Keratinocyte (primary cell): ENCODE results near the gene PBX4. TPM values are rescaled to one million over a fixed set of nuclear protein-coding genes. Genes with fewer than 3 reads are reported as not detected.

ENCODE experiments used
- DNase-seq: peaks from one replicate; pipeline ENCODE4 v3.0.0-alpha.2; 2011; ENCODE audit warnings: low read depth, missing footprints, low spot score
- FAIRE-seq: peaks from 2 replicates; lab custom pipeline; 2011; peaks lifted over from hg19 to GRCh38; lab: Jason Lieb, UNC
- H2AFZ ChIP-seq: 2 replicates; pipeline ENCODE4 v1.6.0; 2012; ENCODE audit warnings: low read length, control low read depth, inconsistent platforms; ENCODE audit not compliant: control insufficient read depth
- H3K27ac ChIP-seq: 2 replicates; pipeline ENCODE4 v1.5.1; 2011; ENCODE audit warnings: low read length; ENCODE audit not compliant: control insufficient read depth, insufficient read depth
- H3K27me3 ChIP-seq: 3 replicates; pipeline ENCODE4 v1.6.0; 2011; ENCODE audit warnings: low read length; ENCODE audit not compliant: control insufficient read depth, insufficient read depth; ENCODE audit errors: extremely low read depth
- H3K36me3 ChIP-seq, 2 experiments: 2 replicates in 1 of 2; 3 replicates in 1 of 2; pipeline ENCODE4 v1.5.1; 2011; ENCODE audit warnings: low read length in 2 of 2, mild to moderate bottlenecking in 1 of 2; ENCODE audit not compliant: control insufficient read depth in 2 of 2, insufficient read depth in 2 of 2; ENCODE audit errors: extremely low read depth in 1 of 2
- H3K4me1 ChIP-seq: 3 replicates; pipeline ENCODE4 v1.5.1; 2011; ENCODE audit warnings: low read length; ENCODE audit not compliant: control insufficient read depth, insufficient read depth; ENCODE audit errors: extremely low read depth
- H3K4me2 ChIP-seq: 3 replicates; pipeline ENCODE4 v1.6.0; 2011; ENCODE audit warnings: low read depth, low read length; ENCODE audit not compliant: control insufficient read depth, insufficient read depth; ENCODE audit errors: extremely low read depth
- H3K4me3 ChIP-seq, 3 experiments: fragments of 200-600 bp in 1 of 3; sonication (generic) in 1 of 3; 2 replicates in 2 of 3; 3 replicates in 1 of 3; pipeline ENCODE4 v1.5.1; 2011 to 2016; ENCODE audit warnings: low read length in 3 of 3, mild to moderate bottlenecking in 3 of 3, control low read depth in 2 of 3, inconsistent platforms in 1 of 3, low read depth in 1 of 3, mixed read lengths in 1 of 3, mixed run types in 1 of 3, moderate library complexity in 1 of 3; ENCODE audit not compliant: control insufficient read depth in 2 of 3, insufficient read depth in 2 of 3; ENCODE audit errors: extremely low read depth in 1 of 3
- H3K79me2 ChIP-seq: 2 replicates; pipeline ENCODE4 v1.6.0; 2012; ENCODE audit warnings: low read length; ENCODE audit not compliant: control insufficient read depth, insufficient read depth
- H3K9ac ChIP-seq: 3 replicates; pipeline ENCODE4 v1.6.0; 2011; ENCODE audit warnings: low read length; ENCODE audit not compliant: control insufficient read depth, insufficient read depth; ENCODE audit errors: extremely low read depth
- H3K9me1 ChIP-seq: 3 replicates; pipeline ENCODE4 v1.6.0; 2011; ENCODE audit warnings: low read length; ENCODE audit not compliant: control insufficient read depth, insufficient read depth; ENCODE audit errors: extremely low read depth
- H3K9me3 ChIP-seq: 2 replicates; pipeline ENCODE4 v1.5.1; 2012; ENCODE audit warnings: low read depth, low read length; ENCODE audit not compliant: control insufficient read depth
- H4K20me1 ChIP-seq: 3 replicates; pipeline ENCODE4 v1.6.0; 2011; ENCODE audit warnings: low read length; ENCODE audit not compliant: control insufficient read depth, insufficient read depth; ENCODE audit errors: extremely low read depth
- CTCF ChIP-seq, 3 experiments: IDR thresholded peaks in 1 of 3; conservative IDR thresholded peaks in 1 of 3; optimal IDR thresholded peaks in 1 of 3; 2 replicates in 2 of 3; 3 replicates in 1 of 3; pipeline versions ENCODE3 to v1.5.1; 2011; ENCODE audit warnings: low read length in 3 of 3, mild to moderate bottlenecking in 3 of 3, moderate library complexity in 2 of 3, control low read depth in 1 of 3, inconsistent platforms in 1 of 3; ENCODE audit not compliant: insufficient read depth in 2 of 3; ENCODE audit errors: extremely low read depth in 1 of 3
- EZH2 ChIP-seq: IDR thresholded peaks from one replicate; pipeline ENCODE4 v1.6.1; 2012; ENCODE audit warnings: inconsistent platforms, mild to moderate bottlenecking, low read length, moderate library complexity
- dilution Hi-C: fragments of 300-500 bp; cut with MboI; formaldehyde crosslinking; loops from one replicate; pipeline ENCODE4 v1.7.0; 2020; ENCODE audit warnings: low sequenced_read_pairs; ENCODE audit not compliant: extremely low pct_ligation_motif_present
- polyA plus RNA-seq, 5 experiments: library from polyadenylated mRNA; depleted of rRNA in 3 of 5; stranded (reverse) in 3 of 5; stranded (forward) in 1 of 5; unstranded in 1 of 5; fragments of >200 nt; gene quantifications; 1 replicate in 1 of 5; 2 replicates in 3 of 5; 3 replicates in 1 of 5; pipeline versions ENCODE4 v1.2.1 to v1.2.3, GENCODE V29; 2011 to 2012; ENCODE audit warnings: missing spikeins in 2 of 5, low read depth in 1 of 5, low replicate concordance in 1 of 5

Gene PBX4
- polyA plus RNA-seq, 1 donor (not counting 4 experiments of a cell fraction or from before 2014, with no cell fraction given): 1.7 TPM

- H3K9me3 ChIP-seq: no peaks in the 10 kb centered on the region
- H3K9ac ChIP-seq: no peak overlapping the region
- no peak overlapping the region for H3K27ac ChIP-seq
- no peaks in the 10 kb centered on the region for H3K9me1 ChIP-seq
- dilution Hi-C loops: no loop called here
- no peak overlapping the region for H3K4me3 ChIP-seq
- H3K36me3 ChIP-seq: no peaks in the 10 kb centered on the region
- H3K4me2 ChIP-seq: no peak overlapping the region
- H3K27me3 ChIP-seq: no peaks in the 10 kb centered on the region
- FAIRE-seq (no peak), DNase-seq (no peak)
- H3K4me1 ChIP-seq: peaks cover 23% of the 10 kb centered on the region
- no peak for TF ChIP-seq EZH2
- no peak for TF ChIP-seq CTCF (optimal IDR thresholded peaks at IDR 0.05 in 1 of 3, IDR thresholded peaks at IDR 0.05 in 1 of 3, conservative IDR thresholded peaks at IDR 0.05 in 1 of 3; ENCODE audit: extremely low read depth in 1 of 3, insufficient read depth in 2 of 3, low read length in 3 of 3)
- no peaks in the 10 kb centered on the region for H4K20me1 ChIP-seq
- no peak overlapping the region for H2AFZ ChIP-seq
- no peaks in the 10 kb centered on the region for H3K79me2 ChIP-seq
These were observed 24.1 kb downstream of the PBX4 start for GRCh38 chr19:19594381-19594780.

- H3K79me2 ChIP-seq: no peaks in the 10 kb centered on the region
- H3K4me1 ChIP-seq: peaks cover 23% of the 10 kb centered on the region
- no peaks in the 10 kb centered on the region for H4K20me1 ChIP-seq
- DNase-seq (no peak), FAIRE-seq (no peak)
- dilution Hi-C loops: no loop called here
- H3K4me3 ChIP-seq: no peak overlapping the region
- H3K27ac ChIP-seq: no peak overlapping the region
- no peaks in the 10 kb centered on the region for H3K36me3 ChIP-seq
- no peaks in the 10 kb centered on the region for H3K27me3 ChIP-seq
- H3K4me2 ChIP-seq: no peak overlapping the region
- no peaks in the 10 kb centered on the region for H3K9me1 ChIP-seq
- no peak overlapping the region for H2AFZ ChIP-seq
- no peak for TF ChIP-seq CTCF (optimal IDR thresholded peaks at IDR 0.05 in 1 of 3, IDR thresholded peaks at IDR 0.05 in 1 of 3, conservative IDR thresholded peaks at IDR 0.05 in 1 of 3; ENCODE audit: extremely low read depth in 1 of 3, insufficient read depth in 2 of 3, low read length in 3 of 3)
- TF ChIP-seq EZH2: no peak
- H3K9me3 ChIP-seq: no peaks in the 10 kb centered on the region
- H3K9ac ChIP-seq: no peak overlapping the region
These were observed 25.8 kb downstream of the PBX4 start for GRCh38 chr19:19592690-19593089.
